Activated naive CD4-positive, alpha-beta T cell treated with anti-CD3 and anti-CD28 coated beads for 36 hours (primary cell): ENCODE results near the gene RPLP2. TPM values are rescaled to one million over a fixed set of nuclear protein-coding genes. Genes with fewer than 3 reads are reported as not detected.
A peak's percentile ranks its signal among the peaks of the same experiment; 100 is the strongest.

Source experiments
- CTCF ChIA-PET: fragments of 350-600 bp; sonication (Branson Sonifier 250); formaldehyde crosslinking; loops from one replicate; lab custom pipeline; 2021; ENCODE audit warnings: antibody characterized with exemption; lab: Charles Lee
- DNase-seq: peaks from one replicate; pipeline ENCODE4 v3.0.0-alpha.2; 2020
- H3K27ac Mint-ChIP-seq: one replicate; pipeline ENCODE4 v1.8.0; 2021; ENCODE audit warnings: mild to moderate bottlenecking, mixed read lengths
- H3K27me3 Mint-ChIP-seq: one replicate; pipeline ENCODE4 v1.8.0; 2021; ENCODE audit warnings: low read depth, mixed read lengths
- H3K36me3 Mint-ChIP-seq: one replicate; pipeline ENCODE4 v1.8.0; 2021; ENCODE audit warnings: low read depth, mixed read lengths
- H3K4me1 Mint-ChIP-seq: one replicate; pipeline ENCODE4 v1.8.0; 2021; ENCODE audit warnings: low read depth, mixed read lengths
- H3K4me3 Mint-ChIP-seq: one replicate; pipeline ENCODE4 v1.8.0; 2021; ENCODE audit warnings: mild to moderate bottlenecking, moderate library complexity, mixed read lengths
- H3K9me3 Mint-ChIP-seq: one replicate; pipeline ENCODE4 v1.8.0; 2021; ENCODE audit warnings: mixed read lengths
- intact Hi-C: fragments of 100-400 bp; cut with micrococcal nuclease; formaldehyde crosslinking; loops from one replicate; pipeline ENCODE4 v1.15.1; 2023
- total RNA-seq, 2 experiments: library from RNA; stranded (reverse); gene quantifications; one replicate each; pipeline ENCODE4 v1.2.3, GENCODE V29; 2021

RPLP2 gene
- total RNA-seq, 2 experiments from 2014 or later: 3,807 to 3,940 TPM

DNA sequence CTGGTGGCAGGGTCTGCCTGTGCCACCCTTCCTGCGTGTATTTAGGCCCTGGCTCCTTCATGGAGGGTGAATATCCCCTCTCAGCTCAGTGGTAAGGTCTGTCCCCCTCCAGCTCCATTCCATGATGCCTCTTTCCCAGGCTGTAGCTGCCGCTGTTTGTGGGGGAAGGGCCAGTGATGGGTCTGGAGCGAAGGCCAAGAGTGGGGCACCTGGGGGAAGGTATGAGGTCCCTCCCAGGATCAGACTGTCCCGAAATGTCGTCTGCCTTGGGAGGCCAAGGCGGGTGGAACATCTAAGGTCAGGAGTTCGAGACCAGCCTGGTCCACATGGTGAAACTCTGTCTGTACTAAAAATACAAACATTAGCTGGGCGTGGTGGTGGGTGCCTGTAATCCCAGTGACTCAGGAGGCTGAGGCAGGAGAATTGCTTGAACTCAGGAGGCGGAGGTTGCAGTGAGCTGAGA lies 24.1 kb downstream of the RPLP2 start:
- intact Hi-C loops: no loop called here
- Mint-ChIP-seq H3K4me3 (peak overlapping the region; percentile 55), H3K36me3 (no peaks in the 10 kb centered on the region), H3K27ac (no peak overlapping the region), H3K9me3 (no peaks in the 10 kb centered on the region), H3K27me3 (peaks cover 28% of the 10 kb centered on the region), H3K4me1 (peaks cover 28% of the 10 kb centered on the region)
- DNase-seq: no peak
- CTCF ChIA-PET: interaction anchor here (1.4 to 1.5 kb wide), 2 partner anchors 14 to 15 kb away, joined by 3 to 5 read pairs; no protein-coding TSS in a partner anchor

DNA sequence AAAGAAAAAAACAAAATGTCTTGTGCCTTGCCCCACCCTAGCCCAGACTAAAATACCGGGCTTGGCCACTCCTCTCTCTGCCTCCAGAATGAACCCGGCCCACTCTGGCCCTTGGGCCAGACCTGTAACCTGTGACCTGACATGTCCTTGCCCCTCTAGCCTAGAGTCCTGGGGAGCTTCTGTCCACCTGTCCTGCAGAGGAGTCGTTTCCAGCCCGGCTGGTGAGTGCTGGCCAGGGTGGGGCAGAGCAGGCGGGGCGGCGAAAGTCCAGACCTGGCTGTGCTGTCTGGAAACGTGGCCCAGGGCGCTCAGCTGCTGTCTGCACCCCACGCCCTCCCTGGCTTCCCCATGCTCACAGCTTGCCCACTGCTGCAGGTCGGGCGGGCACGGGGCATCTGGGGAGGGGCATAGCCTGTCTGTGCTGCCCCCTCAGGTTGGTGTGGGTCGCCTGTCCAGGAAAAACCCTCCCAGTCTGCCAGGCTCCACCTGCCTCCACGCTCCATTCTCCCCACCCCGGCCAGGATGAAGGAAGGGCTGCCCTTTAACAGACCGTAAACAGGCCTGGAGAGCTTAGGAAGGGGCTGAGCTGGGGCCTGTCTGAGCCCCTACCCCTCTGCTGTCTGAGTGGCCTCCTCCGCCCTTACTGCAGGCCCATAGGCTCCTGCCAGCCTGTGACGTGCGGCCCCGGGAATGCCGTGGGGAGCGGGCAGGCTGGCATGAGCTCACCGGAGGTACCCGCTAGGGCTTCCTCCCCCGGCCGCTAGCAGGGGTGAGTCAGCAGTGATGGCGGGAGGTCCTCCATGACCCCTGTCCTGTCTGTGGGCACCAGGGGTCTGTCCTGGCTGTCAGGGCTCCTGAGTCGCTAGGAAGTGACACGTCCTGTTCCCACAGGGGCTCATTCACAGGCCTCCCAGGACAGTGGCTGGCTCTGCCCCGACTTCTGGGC lies 24.9 kb downstream of the RPLP2 start:
- Mint-ChIP-seq H3K27ac (no peak overlapping the region), H3K4me1 (peaks cover 23% of the 10 kb centered on the region), H3K9me3 (no peaks in the 10 kb centered on the region), H3K27me3 (peaks cover 20% of the 10 kb centered on the region), H3K36me3 (peaks cover 2% of the 10 kb centered on the region), H3K4me3 (peak overlapping the region; percentile 55)
- CTCF ChIA-PET: interaction anchor here (1.4 to 1.5 kb wide), 2 partner anchors 14 to 15 kb away, joined by 3 to 5 read pairs; no protein-coding TSS in a partner anchor
- DNase-seq: no peak
- intact Hi-C loops: no loop called here

DNA sequence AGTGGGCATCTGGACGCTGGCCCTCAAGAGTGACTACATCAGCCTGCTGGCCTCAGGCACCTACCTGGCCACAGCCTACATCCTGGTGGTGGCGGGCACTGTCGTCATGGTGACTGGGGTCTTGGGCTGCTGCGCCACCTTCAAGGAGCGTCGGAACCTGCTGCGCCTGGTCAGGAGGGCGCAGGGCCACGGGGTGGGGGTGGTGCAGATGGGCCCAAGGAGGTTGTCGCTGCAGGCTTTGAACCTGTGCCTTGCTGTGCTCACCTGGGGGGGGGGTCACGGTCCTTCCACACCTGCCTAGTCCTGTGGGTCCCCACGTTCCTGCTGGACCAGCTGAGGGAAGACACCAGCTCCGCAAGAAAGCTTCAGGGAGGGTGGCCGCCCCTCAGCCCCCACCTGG lies 26.5 kb downstream of the RPLP2 start:
- peaks cover 29% of the 10 kb centered on the region for H3K4me1 Mint-ChIP-seq
- peaks cover 2% of the 10 kb centered on the region for H3K36me3 Mint-ChIP-seq
- intact Hi-C loops: no loop called here
- H3K27me3 Mint-ChIP-seq: peaks cover 15% of the 10 kb centered on the region
- no peak for DNase-seq
- H3K9me3 Mint-ChIP-seq: no peaks in the 10 kb centered on the region
- CTCF ChIA-PET: no interaction called here
- H3K27ac Mint-ChIP-seq: no peak overlapping the region
- H3K4me3 Mint-ChIP-seq: no peak overlapping the region

DNA sequence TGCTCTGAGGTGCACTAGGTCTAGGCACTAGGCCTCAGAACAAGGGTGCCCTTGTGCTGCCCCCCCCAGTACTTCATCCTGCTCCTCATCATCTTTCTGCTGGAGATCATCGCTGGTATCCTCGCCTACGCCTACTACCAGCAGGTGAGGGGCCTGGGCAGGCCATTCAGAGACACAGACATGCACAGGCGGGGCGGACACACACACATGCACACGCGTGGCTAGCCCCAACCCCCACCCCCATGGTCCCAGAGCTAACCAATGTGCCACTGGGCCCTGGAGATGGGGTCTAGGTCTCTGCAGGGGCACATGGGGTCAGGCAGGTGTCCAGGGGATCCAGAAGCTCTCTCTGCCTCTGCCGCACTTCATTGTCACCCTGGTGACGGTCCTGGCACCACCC lies 26.9 kb downstream of the RPLP2 start:
- Mint-ChIP-seq H3K36me3 (peaks cover 2% of the 10 kb centered on the region), H3K4me1 (peaks cover 28% of the 10 kb centered on the region), H3K27me3 (peaks cover 11% of the 10 kb centered on the region), H3K9me3 (no peaks in the 10 kb centered on the region), H3K4me3 (no peak overlapping the region), H3K27ac (no peak overlapping the region)
- intact Hi-C loops: no loop called here
- DNase-seq: no peak
- CTCF ChIA-PET: no interaction called here

DNA sequence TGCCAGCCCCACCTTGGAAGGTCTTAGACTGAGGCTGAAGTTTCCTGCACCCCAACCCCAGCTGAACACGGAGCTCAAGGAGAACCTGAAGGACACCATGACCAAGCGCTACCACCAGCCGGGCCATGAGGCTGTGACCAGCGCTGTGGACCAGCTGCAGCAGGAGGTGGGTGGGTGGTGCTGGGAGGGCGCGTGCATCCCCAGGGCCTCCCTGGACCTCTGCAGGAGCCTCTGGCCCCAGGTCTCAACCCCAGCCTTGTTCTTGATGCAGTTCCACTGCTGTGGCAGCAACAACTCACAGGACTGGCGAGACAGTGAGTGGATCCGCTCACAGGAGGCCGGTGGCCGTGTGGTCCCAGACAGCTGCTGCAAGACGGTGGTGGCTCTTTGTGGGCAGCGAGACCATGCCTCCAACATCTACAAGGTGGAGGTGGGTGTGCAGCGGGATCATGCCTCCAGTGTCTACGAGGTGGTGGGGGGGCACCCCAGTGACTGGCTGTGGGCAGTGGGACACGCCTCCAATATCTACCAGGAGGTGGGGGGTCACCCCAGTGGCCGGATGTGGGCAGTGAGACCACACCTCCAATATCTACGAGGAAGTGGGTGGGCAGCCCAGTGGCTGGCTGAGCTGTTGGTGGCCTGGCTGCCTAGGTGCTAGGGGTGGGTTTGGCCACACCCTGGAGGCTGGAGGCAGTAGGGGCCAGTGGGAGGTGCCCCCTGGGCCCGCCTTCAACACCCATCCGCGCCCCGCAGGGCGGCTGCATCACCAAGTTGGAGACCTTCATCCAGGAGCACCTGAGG lies 27.6 kb downstream of the RPLP2 start:
- CTCF ChIA-PET: no interaction called here
- Mint-ChIP-seq H3K4me1 (peaks cover 27% of the 10 kb centered on the region), H3K36me3 (peaks cover 2% of the 10 kb centered on the region), H3K27ac (no peak overlapping the region), H3K4me3 (no peak overlapping the region), H3K27me3 (peaks cover 6% of the 10 kb centered on the region), H3K9me3 (no peaks in the 10 kb centered on the region)
- intact Hi-C loops: no loop called here
- no peak for DNase-seq

DNA sequence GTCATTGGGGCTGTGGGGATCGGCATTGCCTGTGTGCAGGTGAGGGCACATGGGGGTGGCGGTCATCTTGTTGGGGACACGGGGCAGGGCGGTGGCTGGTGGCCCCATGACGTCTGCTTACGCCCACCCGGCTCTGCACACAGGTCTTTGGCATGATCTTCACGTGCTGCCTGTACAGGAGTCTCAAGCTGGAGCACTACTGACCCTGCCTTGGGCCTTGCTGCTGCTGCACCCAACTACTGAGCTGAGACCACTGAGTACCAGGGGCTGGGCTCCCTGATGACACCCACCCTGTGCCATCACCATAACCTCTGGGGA lies 28.2 kb downstream of the RPLP2 start:
- Mint-ChIP-seq H3K4me1 (peaks cover 27% of the 10 kb centered on the region), H3K36me3 (peaks cover 2% of the 10 kb centered on the region), H3K27ac (no peak overlapping the region), H3K27me3 (peaks cover 6% of the 10 kb centered on the region), H3K9me3 (no peaks in the 10 kb centered on the region), H3K4me3 (no peak overlapping the region)
- no peak for DNase-seq
- CTCF ChIA-PET: no interaction called here
- intact Hi-C loops: no loop called here

DNA sequence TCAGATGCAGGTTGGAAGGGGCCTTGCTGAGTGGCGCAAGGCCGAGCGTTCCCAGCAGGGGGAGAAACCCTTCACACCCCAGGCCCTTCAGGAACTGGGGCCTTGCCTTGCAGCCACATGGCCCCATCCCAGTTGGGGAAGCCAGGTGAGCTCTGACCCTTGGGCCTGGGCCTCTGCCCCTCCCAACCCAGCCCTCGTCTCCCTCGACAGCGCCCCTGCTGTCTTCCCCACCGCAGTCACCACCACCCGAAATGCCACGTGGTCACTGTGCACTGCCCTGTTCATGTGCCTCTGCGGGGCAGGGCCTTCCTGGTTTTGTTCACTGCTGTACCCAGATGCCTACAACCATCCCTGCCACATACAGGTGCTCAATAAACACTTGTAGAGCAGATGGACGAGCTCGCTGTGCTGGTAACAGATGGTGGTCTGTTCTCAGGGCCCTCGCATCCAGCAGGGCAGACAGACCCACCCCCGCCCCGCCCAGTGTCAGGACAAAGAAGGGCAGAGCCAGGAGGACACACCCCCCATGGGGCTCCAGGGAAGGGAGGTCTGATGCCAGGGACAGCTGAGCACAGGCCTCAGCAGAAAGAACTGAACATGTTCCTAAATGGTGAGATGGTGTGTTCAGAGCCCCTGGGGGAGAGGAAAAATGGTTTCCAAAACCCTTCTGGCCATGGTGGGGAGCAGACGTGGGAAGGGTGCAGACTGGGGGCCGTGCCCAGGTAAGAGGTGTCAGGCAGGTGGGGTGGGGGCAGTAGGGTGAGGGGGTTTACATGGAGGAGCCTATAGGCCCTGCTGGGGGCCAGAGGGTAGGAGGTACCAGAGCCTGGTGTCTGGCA lies 28.9 kb downstream of the RPLP2 start:
- CTCF ChIA-PET: no interaction called here
- Mint-ChIP-seq H3K4me1 (peaks cover 31% of the 10 kb centered on the region), H3K4me3 (no peak overlapping the region), H3K27me3 (peaks cover 6% of the 10 kb centered on the region), H3K36me3 (peaks cover 2% of the 10 kb centered on the region), H3K9me3 (no peaks in the 10 kb centered on the region), H3K27ac (no peak overlapping the region)
- intact Hi-C loops: no loop called here
- no peak for DNase-seq

DNA sequence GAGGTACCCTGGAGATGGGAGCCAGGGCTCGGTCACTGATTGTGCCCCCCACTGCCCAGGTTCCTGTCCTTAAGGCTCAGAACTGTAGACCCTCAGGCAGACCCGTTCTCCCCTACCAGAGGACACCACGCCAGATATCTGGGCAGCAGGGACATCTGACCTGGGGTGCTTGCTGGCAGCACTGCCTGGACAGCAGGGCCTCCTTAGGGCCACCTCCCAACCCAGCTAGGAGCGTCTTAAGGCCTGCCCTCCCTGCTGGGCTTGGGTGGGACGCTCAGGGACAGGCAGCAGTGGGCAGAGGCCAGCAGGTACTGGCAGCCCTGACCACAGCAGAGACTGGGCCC lies 29.5 kb downstream of the RPLP2 start:
- CTCF ChIA-PET: no interaction called here
- Mint-ChIP-seq H3K27me3 (peaks cover under 1% of the 10 kb centered on the region), H3K4me1 (peaks cover 29% of the 10 kb centered on the region), H3K27ac (no peak overlapping the region), H3K9me3 (no peaks in the 10 kb centered on the region), H3K4me3 (no peak overlapping the region), H3K36me3 (peaks cover 2% of the 10 kb centered on the region)
- no peak for DNase-seq
- intact Hi-C loops: no loop called here

DNA sequence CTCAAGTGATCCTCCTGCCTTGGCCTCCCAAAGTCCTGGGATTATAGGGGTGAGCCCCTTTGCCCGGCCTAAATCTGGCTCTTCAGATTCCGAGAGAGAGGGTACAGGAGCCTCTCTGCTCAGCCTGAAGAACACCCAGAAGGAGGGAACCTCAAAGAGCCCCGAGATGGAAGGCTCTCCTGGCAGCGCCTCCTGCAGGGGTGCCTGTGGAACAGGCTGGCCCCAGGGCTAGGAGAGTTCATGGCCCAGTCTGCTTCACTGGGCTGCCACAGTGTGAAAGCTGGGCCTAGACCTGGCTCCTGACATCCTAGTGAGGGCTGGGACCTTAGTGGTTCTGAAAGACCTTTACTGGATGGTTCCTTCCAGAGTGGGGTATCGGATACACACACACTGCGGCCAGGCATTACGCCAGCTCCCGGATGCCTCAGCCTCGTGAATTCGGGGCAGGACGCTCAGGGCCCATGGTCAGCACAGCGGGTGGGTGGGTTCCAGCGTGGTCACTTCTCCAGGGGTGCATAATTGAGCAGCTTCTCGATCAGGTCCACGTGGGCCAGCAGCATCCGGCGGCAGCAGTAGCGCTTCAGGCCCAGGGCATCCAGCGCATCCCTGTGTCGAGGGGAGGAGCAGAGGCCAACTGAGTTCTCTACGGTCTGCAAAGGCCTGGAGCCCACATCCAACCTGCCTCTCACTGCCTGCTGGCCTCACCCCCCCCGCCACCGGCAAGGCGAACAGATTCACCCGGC lies 30.3 kb downstream of the RPLP2 start:
- CTCF ChIA-PET: no interaction called here
- Mint-ChIP-seq H3K27me3 (no peaks in the 10 kb centered on the region), H3K27ac (no peak overlapping the region)

DNA sequence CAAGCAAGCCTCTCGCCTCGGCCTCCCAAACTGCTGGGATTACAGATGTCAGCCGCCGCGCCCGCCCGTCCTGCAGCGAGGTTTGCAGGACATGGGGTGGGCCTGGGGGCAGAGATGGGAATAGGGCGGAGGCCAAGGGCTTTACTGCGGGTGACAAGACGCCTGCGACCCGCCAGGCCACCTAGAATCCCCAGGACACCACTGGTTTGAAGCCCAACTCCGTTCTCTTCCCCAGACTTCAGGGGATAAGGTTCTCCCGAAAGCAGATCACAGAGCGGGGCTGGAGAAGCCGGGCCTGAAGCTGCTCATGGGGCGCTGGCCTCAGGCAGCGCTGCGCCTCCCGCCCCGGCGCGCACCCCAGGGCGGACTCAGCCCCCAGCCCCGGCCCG lies 32.2 kb downstream of the RPLP2 start:
- CTCF ChIA-PET: no interaction called here
- peaks cover 2% of the 10 kb centered on the region for H3K36me3 Mint-ChIP-seq
- intact Hi-C loops: loop anchor here (1.0 to 5.0 kb wide), 5 partner anchors 22 to 85 kb away; partner anchors contain the start of genes AP2A2, CHID1, GATD1 and RPLP2
- peak overlapping the region; percentile 75 for H3K27ac Mint-ChIP-seq
- H3K4me3 Mint-ChIP-seq: peak overlapping the region; percentile 84
- H3K27me3 Mint-ChIP-seq: no peaks in the 10 kb centered on the region
- no peak for DNase-seq
- no peaks in the 10 kb centered on the region for H3K9me3 Mint-ChIP-seq
- H3K4me1 Mint-ChIP-seq: peaks cover 27% of the 10 kb centered on the region

More for the DNA sequence above, 30.3 kb downstream of the RPLP2 start:
- no peak for DNase-seq
- no peaks in the 10 kb centered on the region for H3K9me3 Mint-ChIP-seq
- intact Hi-C loops: loop anchor here (5.0 kb wide), 1 partner anchor 87 kb away; the partner anchor contains the start of gene AP2A2
- H3K4me3 Mint-ChIP-seq: peak overlapping the region; percentile 84
- peaks cover 27% of the 10 kb centered on the region for H3K4me1 Mint-ChIP-seq
- H3K36me3 Mint-ChIP-seq: peaks cover 2% of the 10 kb centered on the region

DNA sequence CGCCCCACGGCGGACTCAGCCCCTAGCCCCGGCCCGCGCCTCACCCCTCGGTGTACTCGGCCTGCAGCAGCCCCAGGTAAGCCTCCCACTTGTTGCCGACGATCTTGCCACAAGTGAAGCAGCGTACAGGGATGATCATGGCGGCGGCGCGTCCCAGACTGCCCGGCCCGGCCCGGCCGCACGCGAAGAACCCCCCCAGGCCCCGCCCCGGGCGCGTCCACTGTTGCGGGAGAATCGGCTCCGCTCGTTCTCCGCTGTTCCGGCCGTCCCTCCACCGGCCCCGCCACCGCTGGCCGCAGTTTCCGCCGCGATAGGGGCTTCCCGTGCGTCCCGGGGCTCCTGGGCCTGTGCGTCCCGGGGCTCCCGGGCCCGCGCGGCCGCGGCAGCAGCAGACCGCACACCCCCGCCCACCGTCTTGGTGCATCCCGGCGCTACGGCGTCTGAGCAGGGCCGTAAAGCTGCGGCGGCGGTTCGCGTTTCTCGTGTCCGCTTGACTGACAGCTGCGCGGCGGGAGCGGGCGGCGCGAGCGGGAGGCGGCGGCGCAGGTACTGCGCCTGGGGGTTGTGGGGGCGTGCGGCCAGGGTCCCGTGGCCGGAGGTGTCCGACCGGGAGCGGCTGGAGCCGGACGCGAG lies 32.7 kb downstream of the RPLP2 start, which contains the start of the genes POLR2L and TSPAN4:
Gene POLR2L (minus strand): TSS at position 160 of the 633 bp plus-strand sequence. CDS start 21 bp downstream, at position 139.
Gene TSPAN4 (plus strand): TSS at position 483 of the 633 bp plus-strand sequence. CDS start 7,453 bp downstream, outside the sequence.
- CTCF ChIA-PET: no interaction called here
- Mint-ChIP-seq H3K27ac (peak within 1 kb of the TSS; percentile 75), H3K36me3 (peaks cover 2% of the 10 kb centered on the region), H3K4me3 (peak within 1 kb of the TSS; percentile 84), H3K9me3 (no peaks in the 10 kb centered on the region), H3K27me3 (no peaks in the 10 kb centered on the region), H3K4me1 (peaks cover 27% of the 10 kb centered on the region)
- DNase-seq: peak; percentile 88
- intact Hi-C loops: loop anchor here (1.0 to 5.0 kb wide), 5 partner anchors 22 to 85 kb away; partner anchors contain the start of genes AP2A2, CHID1, GATD1 and RPLP2
